Bronchial epithelial cell (primary cell): Measurements from ENCODE around the gene ZNF567. TPM values are rescaled to one million over a fixed set of nuclear protein-coding genes. Genes with fewer than 3 reads are reported as not detected.
A peak's percentile ranks its signal among the peaks of the same experiment; 100 is the strongest.
"Not testable (repeated sequence)": the region's sequence is repeated elsewhere in the genome, so short reads cannot be mapped to it uniquely, and the experiment has no call there.

ENCODE experiments used
- DNase-seq: peaks from one replicate; pipeline ENCODE4 v3.0.0-alpha.2; 2010; ENCODE audit warnings: low read depth
- FAIRE-seq: peaks from 2 replicates; lab custom pipeline; 2011; peaks lifted over from hg19 to GRCh38; lab: Jason Lieb, UNC
- H3K27me3 ChIP-seq: 2 replicates; pipeline ENCODE4 v1.5.1; 2011; ENCODE audit warnings: low read length; ENCODE audit not compliant: control insufficient read depth, insufficient read depth
- H3K36me3 ChIP-seq: 2 replicates; pipeline ENCODE4 v1.5.1; 2011; ENCODE audit warnings: low read length; ENCODE audit not compliant: control insufficient read depth, insufficient read depth
- H3K4me3 ChIP-seq: 2 replicates; pipeline ENCODE4 v1.5.1; 2011; ENCODE audit warnings: mild to moderate bottlenecking, low read depth, low read length, control low read depth
- total RNA-seq: library from RNA; depleted of rRNA; stranded (reverse); fragments of >200 nt; gene quantifications from 2 replicates; pipeline ENCODE4 v1.2.1, GENCODE V29; 2014
- TF ChIP-seq, protein P1 (sequence below): IDR thresholded peaks from 2 replicates; pipeline ENCODE4 v1.5.1; 2011; ENCODE audit warnings: mild to moderate bottlenecking, moderate library complexity, low read length, control low read depth, inconsistent platforms; ENCODE audit not compliant: insufficient read depth, severe bottlenecking

Gene ZNF567
- total RNA-seq, 1 donor from 2014 or later, result 5.5 TPM

- TF ChIP-seq, protein P1, sequence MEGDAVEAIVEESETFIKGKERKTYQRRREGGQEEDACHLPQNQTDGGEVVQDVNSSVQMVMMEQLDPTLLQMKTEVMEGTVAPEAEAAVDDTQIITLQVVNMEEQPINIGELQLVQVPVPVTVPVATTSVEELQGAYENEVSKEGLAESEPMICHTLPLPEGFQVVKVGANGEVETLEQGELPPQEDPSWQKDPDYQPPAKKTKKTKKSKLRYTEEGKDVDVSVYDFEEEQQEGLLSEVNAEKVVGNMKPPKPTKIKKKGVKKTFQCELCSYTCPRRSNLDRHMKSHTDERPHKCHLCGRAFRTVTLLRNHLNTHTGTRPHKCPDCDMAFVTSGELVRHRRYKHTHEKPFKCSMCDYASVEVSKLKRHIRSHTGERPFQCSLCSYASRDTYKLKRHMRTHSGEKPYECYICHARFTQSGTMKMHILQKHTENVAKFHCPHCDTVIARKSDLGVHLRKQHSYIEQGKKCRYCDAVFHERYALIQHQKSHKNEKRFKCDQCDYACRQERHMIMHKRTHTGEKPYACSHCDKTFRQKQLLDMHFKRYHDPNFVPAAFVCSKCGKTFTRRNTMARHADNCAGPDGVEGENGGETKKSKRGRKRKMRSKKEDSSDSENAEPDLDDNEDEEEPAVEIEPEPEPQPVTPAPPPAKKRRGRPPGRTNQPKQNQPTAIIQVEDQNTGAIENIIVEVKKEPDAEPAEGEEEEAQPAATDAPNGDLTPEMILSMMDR, result no peak
- FAIRE-seq (no peak), DNase-seq (peak; percentile 38)
- Histone ChIP-seq H3K27me3 (no peaks in the 10 kb centered on the region), H3K36me3 (no peaks in the 10 kb centered on the region), H3K4me3 (no peak overlapping the region)
Measured at GRCh38 chr19:36745870-36746269, 58.5 kb downstream of the ZNF567 start.

DNA sequence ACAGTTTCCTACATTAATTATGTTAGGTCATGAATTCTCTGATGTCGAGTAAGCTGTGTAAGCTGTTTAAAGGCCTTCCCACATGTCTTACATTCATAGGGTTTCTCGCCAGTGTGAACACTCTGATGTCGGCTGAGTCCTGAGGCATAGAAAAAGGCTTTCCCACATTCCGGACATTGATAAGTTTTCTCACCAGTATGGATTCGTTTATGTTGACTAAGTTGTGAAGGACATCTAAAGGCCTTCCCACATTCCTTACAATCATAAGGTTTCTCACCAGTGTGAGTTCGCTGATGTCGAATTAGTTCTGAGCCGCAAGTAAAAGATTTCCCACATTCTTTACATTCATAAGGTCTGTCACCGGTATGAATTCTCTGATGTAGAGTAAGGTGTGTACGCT, 60.3 kb downstream of the ZNF567 start:
- no peak overlapping the region for H3K4me3 ChIP-seq
- DNase-seq (no peak), FAIRE-seq (peak; percentile 86)
- TF ChIP-seq, protein P1, result no peak
- no peaks in the 10 kb centered on the region for H3K27me3 ChIP-seq
- H3K36me3 ChIP-seq, result no peaks in the 10 kb centered on the region

- FAIRE-seq (peak; percentile 88), DNase-seq (no peak)
- Histone ChIP-seq H3K36me3 (no peaks in the 10 kb centered on the region), H3K4me3 (no peak overlapping the region), H3K27me3 (no peaks in the 10 kb centered on the region)
- TF ChIP-seq, protein P1, result no peak
Measured at GRCh38 chr19:36748431-36749275, 61.2 kb downstream of the ZNF567 start.

DNA sequence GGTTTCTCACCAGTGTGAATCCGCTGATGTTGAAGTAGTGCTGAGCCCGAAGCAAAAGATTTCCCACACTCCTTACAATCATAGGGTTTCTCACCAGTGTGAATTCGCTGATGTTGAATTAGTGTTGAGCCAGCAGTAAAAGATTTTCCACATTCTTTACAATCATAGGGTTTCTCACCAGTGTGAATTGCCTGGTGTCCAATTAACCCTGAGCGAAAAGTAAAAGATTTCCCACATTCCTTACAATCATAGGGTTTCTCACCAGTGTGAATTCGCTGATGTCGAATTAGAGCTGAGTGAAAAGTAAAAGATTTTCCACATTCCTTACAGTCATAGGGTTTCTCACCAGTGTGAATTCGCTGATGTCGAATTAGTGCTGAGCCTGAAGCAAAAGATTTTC, 62.2 kb downstream of the ZNF567 start:
- DNase-seq, H3K27me3 ChIP-seq, H3K4me3 ChIP-seq, FAIRE-seq, H3K36me3 ChIP-seq: not testable (repeated sequence)

DNA sequence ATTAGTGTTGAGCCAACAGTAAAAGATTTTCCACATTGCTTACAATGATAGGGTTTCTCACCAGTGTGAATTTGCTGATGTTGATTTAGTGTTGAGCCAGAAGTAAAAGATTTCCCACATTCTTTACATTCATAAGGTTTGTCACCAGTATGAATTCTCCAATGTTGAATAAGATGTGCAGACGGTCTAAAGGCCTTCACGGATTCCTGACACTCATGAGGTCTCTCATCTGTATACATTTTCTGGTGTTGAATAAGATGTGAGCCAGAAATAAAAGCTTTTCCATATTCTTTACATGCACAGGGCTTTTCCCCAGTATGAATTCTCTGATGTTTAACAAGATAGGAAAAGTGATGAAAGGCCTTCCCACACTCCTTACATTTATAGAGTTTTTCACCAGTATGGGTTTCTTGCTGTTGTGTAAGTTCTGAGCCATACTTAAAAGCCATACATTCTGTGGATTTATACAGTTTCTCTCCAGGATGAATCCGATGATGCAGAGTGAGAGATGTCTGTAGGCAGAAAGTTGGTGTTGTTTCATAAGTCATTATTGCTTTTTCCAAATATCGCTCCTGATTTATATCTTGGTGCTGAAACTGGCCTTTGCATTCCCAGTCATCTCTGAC, 62.8 kb downstream of the ZNF567 start:
- no peaks in the 10 kb centered on the region for H3K36me3 ChIP-seq
- DNase-seq, result no peak
- TF ChIP-seq, protein P1, result no peak
- H3K27me3 ChIP-seq, result no peaks in the 10 kb centered on the region
- FAIRE-seq, result no peak
- no peak overlapping the region for H3K4me3 ChIP-seq

Other genes with a start within 250 kb of the ZNF567 start
- gene ZNF566, start 198.1 kb upstream of the ZNF567 start, total RNA-seq, result 4.7 and 7.4 TPM in 2 replicates
- gene ZNF260, start 159.3 kb upstream of the ZNF567 start, total RNA-seq, result 6.6 and 9.5 TPM in 2 replicates
- 4.2 and 7.6 TPM in 2 replicates for gene ZNF529, start 114.3 kb upstream of the ZNF567 start, total RNA-seq
- 2.4 and 4.2 TPM in 2 replicates for gene ZNF382, start 82.3 kb upstream of the ZNF567 start, total RNA-seq
- 7.1 and 12.9 TPM in 2 replicates for gene ZNF461, start 20.8 kb upstream of the ZNF567 start, total RNA-seq
- gene ZNF850, start 85.2 kb downstream of the ZNF567 start, total RNA-seq, result 0.38 and 1.6 TPM in 2 replicates
- gene ZNF790, start 150.8 kb downstream of the ZNF567 start, total RNA-seq, result 9.5 and 9.7 TPM in 2 replicates
- 1.6 and 2.4 TPM in 2 replicates for gene ZNF345, start 163.3 kb downstream of the ZNF567 start, total RNA-seq
- gene ZNF829, start 228.7 kb downstream of the ZNF567 start, total RNA-seq, result 3.1 and 3.7 TPM in 2 replicates
- 9.5 and 10.8 TPM in 2 replicates for gene ZNF568, start 228.7 kb downstream of the ZNF567 start, total RNA-seq